ENCODE measurements around the gene ARMC5.

The ARMC5 gene

GRCh38 chr16:31466381-31466841 lies 7.1 kb downstream of the ARMC5 start:
- no peak overlapping the region for H2BK120ac ChIP-seq (ENCODE audit: low read depth, low read length)
- no peak overlapping the region for H3K4me2 ChIP-seq (ENCODE audit: low read length, poor library complexity, severe bottlenecking)
- no peak overlapping the region for H3K4ac ChIP-seq (ENCODE audit: low read depth in 1 of 2, low read length in 2 of 2)
- no peak overlapping the region for H2AK5ac ChIP-seq (ENCODE audit: low read length, severe bottlenecking)
- H3K18ac ChIP-seq (ENCODE audit: low read depth in 1 of 2, low read length in 2 of 2): no peak overlapping the region
- no peak for DNase-seq
- H3K4me1 ChIP-seq (ENCODE audit: control insufficient read depth, insufficient read depth, low read depth, low read length): peaks cover 10% of the 10 kb centered on the region
- no peak overlapping the region for H3K4me3 ChIP-seq (ENCODE audit: insufficient read depth in 1 of 2, low read depth in 1 of 2, low read length in 2 of 2)
- H4K91ac ChIP-seq (ENCODE audit: low read length): no peak overlapping the region
- no peaks in the 10 kb centered on the region for H3K27me3 ChIP-seq (ENCODE audit: control insufficient read depth in 1 of 2, insufficient read depth in 1 of 2, low read length in 2 of 2)
- H3K9ac ChIP-seq (ENCODE audit: low read length): no peak overlapping the region
- H3K79me1 ChIP-seq (replicated peaks; ENCODE audit: low read length, poor library complexity, severe bottlenecking): peaks cover 28% of the 10 kb centered on the region
- H4K8ac ChIP-seq (ENCODE audit: low read length): no peak overlapping the region
- H3K36me3 ChIP-seq (ENCODE audit: control insufficient read depth in 1 of 2, insufficient read depth in 2 of 2, low read depth in 1 of 2, low read length in 2 of 2): peaks cover 44 to 58% of the 10 kb centered on the region in 2 experiments
- no peak overlapping the region for H2BK12ac ChIP-seq (ENCODE audit: low read length in 2 of 2)
- H3K14ac ChIP-seq (ENCODE audit: low read length in 2 of 2): no peak overlapping the region
- WGBS: 92% methylated on average over 18 of the region's 18 CpGs
- H2BK5ac ChIP-seq (ENCODE audit: low read depth, low read length, poor library complexity, severe bottlenecking): no peak overlapping the region
- H3K27ac ChIP-seq (ENCODE audit: low read length, poor library complexity, severe bottlenecking): no peak overlapping the region
- no peak overlapping the region for H2AFZ ChIP-seq (ENCODE audit: low read depth, low read length)
- H2BK15ac ChIP-seq (ENCODE audit: low read depth, poor library complexity, severe bottlenecking): no peak overlapping the region
- H3K9me3 ChIP-seq (ENCODE audit: control insufficient read depth, low read length): no peaks in the 10 kb centered on the region
- no peak overlapping the region for H3K23ac ChIP-seq (ENCODE audit: low read length in 2 of 2)

- 83% methylated on average over 3 of the region's 5 CpGs for WGBS
- no peak overlapping the region for H2AFZ ChIP-seq (ENCODE audit: low read depth, low read length)
- H2AK5ac ChIP-seq (ENCODE audit: low read length, severe bottlenecking): no peak overlapping the region
- no peak overlapping the region for H3K18ac ChIP-seq (ENCODE audit: low read depth in 1 of 2, low read length in 2 of 2)
- no peak overlapping the region for H2BK15ac ChIP-seq (ENCODE audit: low read depth, poor library complexity, severe bottlenecking)
- H3K27ac ChIP-seq (ENCODE audit: low read length, poor library complexity, severe bottlenecking): no peak overlapping the region
- no peaks in the 10 kb centered on the region for H3K9me3 ChIP-seq (ENCODE audit: control insufficient read depth, low read length)
- H2BK5ac ChIP-seq (ENCODE audit: low read depth, low read length, poor library complexity, severe bottlenecking): no peak overlapping the region
- no peak overlapping the region for H3K4ac ChIP-seq (ENCODE audit: low read depth in 1 of 2, low read length in 2 of 2)
- no peak overlapping the region for H3K4me2 ChIP-seq (ENCODE audit: low read length, poor library complexity, severe bottlenecking)
- no peak overlapping the region for H4K8ac ChIP-seq (ENCODE audit: low read length)
- H3K9ac ChIP-seq (ENCODE audit: low read length): no peak overlapping the region
- H2BK12ac ChIP-seq (ENCODE audit: low read length in 2 of 2): no peak overlapping the region
- H3K4me3 ChIP-seq (ENCODE audit: insufficient read depth in 1 of 2, low read depth in 1 of 2, low read length in 2 of 2): no peak overlapping the region
- H3K27me3 ChIP-seq (ENCODE audit: control insufficient read depth in 1 of 2, insufficient read depth in 1 of 2, low read length in 2 of 2): no peaks in the 10 kb centered on the region
- peaks cover 38 to 50% of the 10 kb centered on the region in 2 experiments for H3K36me3 ChIP-seq (ENCODE audit: control insufficient read depth in 1 of 2, insufficient read depth in 2 of 2, low read depth in 1 of 2, low read length in 2 of 2)
- H2BK120ac ChIP-seq (ENCODE audit: low read depth, low read length): no peak overlapping the region
- H3K14ac ChIP-seq (ENCODE audit: low read length in 2 of 2): no peak overlapping the region
- H3K4me1 ChIP-seq (ENCODE audit: control insufficient read depth, insufficient read depth, low read depth, low read length): peaks cover 9% of the 10 kb centered on the region
- no peak for DNase-seq
- peaks cover 21% of the 10 kb centered on the region for H3K79me1 ChIP-seq (replicated peaks; ENCODE audit: low read length, poor library complexity, severe bottlenecking)
- H3K23ac ChIP-seq (ENCODE audit: low read length in 2 of 2): no peak overlapping the region
- H4K91ac ChIP-seq (ENCODE audit: low read length): no peak overlapping the region
Measured at GRCh38 chr16:31467151-31467773, 8.0 kb downstream of the ARMC5 start.

DNA sequence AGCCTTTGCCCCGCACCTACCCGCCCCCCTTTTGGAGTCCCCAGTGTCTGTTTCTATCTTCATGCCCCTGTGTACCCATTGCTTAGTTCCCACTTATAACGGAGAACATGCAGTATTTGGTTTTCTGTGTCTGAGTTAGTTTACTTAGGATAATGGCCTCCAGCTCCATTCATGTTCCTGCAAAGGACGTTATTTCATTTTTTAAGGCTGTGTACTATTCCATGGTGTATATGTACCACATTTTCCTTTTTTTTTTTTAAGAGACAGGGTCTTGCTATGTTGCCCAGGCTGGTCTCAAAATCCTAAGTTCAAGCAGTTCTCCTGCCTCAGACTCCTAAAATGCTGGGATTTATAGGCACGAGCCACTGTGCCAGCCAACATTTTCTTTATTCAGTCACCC lies 8.6 kb downstream of the ARMC5 start:
- Histone ChIP-seq H2AK5ac (ENCODE audit: low read length, severe bottlenecking) (no peak overlapping the region), H3K4me2 (ENCODE audit: low read length, poor library complexity, severe bottlenecking) (no peak overlapping the region), H2BK5ac (ENCODE audit: low read depth, low read length, poor library complexity, severe bottlenecking) (no peak overlapping the region), H3K27ac (ENCODE audit: low read length, poor library complexity, severe bottlenecking) (no peak overlapping the region), H3K18ac (ENCODE audit: low read depth in 1 of 2, low read length in 2 of 2) (no peak overlapping the region), H3K9ac (ENCODE audit: low read length) (no peak overlapping the region), H2BK12ac (ENCODE audit: low read length in 2 of 2) (no peak overlapping the region), H3K4me3 (ENCODE audit: insufficient read depth in 1 of 2, low read depth in 1 of 2, low read length in 2 of 2) (no peak overlapping the region), H3K4ac (ENCODE audit: low read depth in 1 of 2, low read length in 2 of 2) (no peak overlapping the region), H3K27me3 (ENCODE audit: control insufficient read depth in 1 of 2, insufficient read depth in 1 of 2, low read length in 2 of 2) (no peaks in the 10 kb centered on the region), H3K14ac (ENCODE audit: low read length in 2 of 2) (no peak overlapping the region), H3K9me3 (ENCODE audit: control insufficient read depth, low read length) (no peaks in the 10 kb centered on the region), H3K36me3 (ENCODE audit: control insufficient read depth in 1 of 2, insufficient read depth in 2 of 2, low read depth in 1 of 2, low read length in 2 of 2) (peaks cover 32 to 44% of the 10 kb centered on the region in 2 experiments), H4K8ac (ENCODE audit: low read length) (no peak overlapping the region), H2BK120ac (ENCODE audit: low read depth, low read length) (no peak overlapping the region), H3K23ac (ENCODE audit: low read length in 2 of 2) (no peak overlapping the region), H2BK15ac (ENCODE audit: low read depth, poor library complexity, severe bottlenecking) (no peak overlapping the region), H3K4me1 (ENCODE audit: control insufficient read depth, insufficient read depth, low read depth, low read length) (peaks cover 9% of the 10 kb centered on the region), H4K91ac (ENCODE audit: low read length) (no peak overlapping the region), H3K79me1 (replicated peaks; ENCODE audit: low read length, poor library complexity, severe bottlenecking) (peaks cover 16% of the 10 kb centered on the region), H2AFZ (ENCODE audit: low read depth, low read length) (no peak overlapping the region)
- no peak for DNase-seq
- WGBS: 93% methylated on average over 5 of the region's 5 CpGs

DNA sequence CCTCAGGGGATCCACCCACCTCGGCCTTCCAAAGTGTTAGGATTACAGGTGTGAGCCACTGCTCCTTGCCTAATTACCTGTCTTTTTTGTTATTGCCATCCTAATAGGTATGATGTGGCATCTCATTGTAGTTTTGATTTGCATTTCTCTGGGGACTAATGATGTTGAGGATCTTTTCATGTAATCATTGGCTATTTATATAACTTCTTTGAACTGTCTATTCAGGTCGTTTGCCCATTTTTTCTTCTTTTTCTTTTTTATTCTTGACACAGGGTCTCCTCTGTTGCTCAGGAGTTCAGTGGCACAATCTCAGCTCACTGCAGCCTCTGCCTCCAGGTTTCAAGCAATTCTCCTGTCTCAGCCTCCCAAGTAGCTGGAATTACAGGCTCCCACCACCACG lies 11.3 kb downstream of the ARMC5 start:
- H3K9me3 ChIP-seq (ENCODE audit: control insufficient read depth, low read length): no peaks in the 10 kb centered on the region
- peaks cover 15% of the 10 kb centered on the region for H3K4me1 ChIP-seq (ENCODE audit: control insufficient read depth, insufficient read depth, low read depth, low read length)
- 82% methylated on average over 3 of the region's 3 CpGs for WGBS
- H3K4ac ChIP-seq (ENCODE audit: low read depth in 1 of 2, low read length in 2 of 2): no peak overlapping the region
- no peak for DNase-seq
- no peak overlapping the region for H3K23ac ChIP-seq (ENCODE audit: low read length in 2 of 2)
- H4K91ac ChIP-seq (ENCODE audit: low read length): no peak overlapping the region
- H2BK12ac ChIP-seq (ENCODE audit: low read length in 2 of 2): no peak overlapping the region
- H3K36me3 ChIP-seq (ENCODE audit: control insufficient read depth in 1 of 2, insufficient read depth in 2 of 2, low read depth in 1 of 2, low read length in 2 of 2): peaks cover 30 to 40% of the 10 kb centered on the region in 2 experiments
- H3K27me3 ChIP-seq (ENCODE audit: control insufficient read depth in 1 of 2, insufficient read depth in 1 of 2, low read length in 2 of 2): no peaks in the 10 kb centered on the region
- peak overlapping the region; percentile 97 for H3K9ac ChIP-seq (ENCODE audit: low read length)
- peak overlapping the region in 1 of 2 experiments; percentile 97 for H3K18ac ChIP-seq (ENCODE audit: low read depth in 1 of 2, low read length in 2 of 2)
- no peak overlapping the region for H3K14ac ChIP-seq (ENCODE audit: low read length in 2 of 2)
- no peak overlapping the region for H2BK120ac ChIP-seq (ENCODE audit: low read depth, low read length)
- H3K4me3 ChIP-seq (ENCODE audit: insufficient read depth in 1 of 2, low read depth in 1 of 2, low read length in 2 of 2): peak overlapping the region in 1 of 2 experiments; percentile 88
- no peak overlapping the region for H2BK5ac ChIP-seq (ENCODE audit: low read depth, low read length, poor library complexity, severe bottlenecking)
- H3K27ac ChIP-seq (ENCODE audit: low read length, poor library complexity, severe bottlenecking): no peak overlapping the region
- H3K79me1 ChIP-seq (replicated peaks; ENCODE audit: low read length, poor library complexity, severe bottlenecking): peaks cover 11% of the 10 kb centered on the region
- H3K4me2 ChIP-seq (ENCODE audit: low read length, poor library complexity, severe bottlenecking): no peak overlapping the region
- H2AFZ ChIP-seq (ENCODE audit: low read depth, low read length): no peak overlapping the region
- no peak overlapping the region for H4K8ac ChIP-seq (ENCODE audit: low read length)
- no peak overlapping the region for H2BK15ac ChIP-seq (ENCODE audit: low read depth, poor library complexity, severe bottlenecking)
- peak overlapping the region; percentile 49 for H2AK5ac ChIP-seq (ENCODE audit: low read length, severe bottlenecking)

Measured in mesenchymal stem cell (in vitro differentiated cells and primary cell).